RPMI8226 (cell line): Measurements from ENCODE around the gene AUP1.
"Not testable (repeated sequence)": the region's sequence is repeated elsewhere in the genome, so short reads cannot be mapped to it uniquely, and the experiment has no call there.

Source experiments
- DNase-seq: peaks from one replicate; pipeline ENCODE4 v3.0.0-alpha.2; 2015

Gene AUP1

DNA sequence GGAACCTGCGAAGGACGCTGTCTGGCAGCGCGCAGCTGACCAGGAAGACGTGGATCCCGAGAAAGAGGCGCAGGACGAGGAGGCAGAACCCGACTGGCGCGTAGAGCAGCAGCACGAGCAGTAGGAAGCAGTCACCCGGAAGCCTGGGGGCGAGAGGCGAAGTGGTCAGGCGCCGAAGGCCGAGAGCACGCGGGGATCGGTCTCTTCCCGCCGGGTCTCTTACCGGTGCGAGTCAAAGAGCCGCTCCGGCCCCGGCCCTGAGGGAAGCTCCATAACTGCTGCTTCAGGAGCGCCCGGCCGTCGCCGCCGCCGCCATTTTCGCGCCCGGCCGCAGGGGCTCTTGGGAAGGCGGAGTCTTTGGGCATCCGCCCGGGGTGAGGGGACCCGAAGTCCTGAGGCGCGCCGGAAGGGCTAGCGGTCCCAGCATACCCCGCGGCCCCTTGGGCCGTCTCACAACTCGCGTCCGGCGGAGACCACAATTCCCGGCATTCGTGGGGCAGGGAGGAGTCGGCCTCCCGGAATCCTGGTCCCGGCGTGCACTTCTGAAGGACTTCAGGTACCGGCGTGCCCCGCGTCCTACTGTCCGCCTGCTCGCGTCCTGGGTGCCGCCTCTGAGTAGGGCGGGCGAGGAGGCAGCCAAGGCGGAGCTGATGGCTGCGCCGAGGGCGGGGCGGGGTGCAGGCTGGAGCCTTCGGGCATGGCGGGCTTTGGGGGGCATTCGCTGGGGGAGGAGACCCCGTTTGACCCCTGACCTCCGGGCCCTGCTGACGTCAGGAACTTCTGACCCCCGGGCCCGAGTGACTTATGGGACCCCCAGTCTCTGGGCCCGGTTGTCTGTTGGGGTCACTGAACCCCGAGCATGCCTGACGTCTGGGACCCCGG lies at the start of gene AUP1, which contains the start of gene HTRA2:
Gene AUP1, minus strand, starts transcription at position 350 of the 882 bp plus-strand sequence. Its CDS starts 77 bp downstream, at position 273.
Gene HTRA2, plus strand, starts transcription at position 577 of the 882 bp plus-strand sequence. Its CDS starts 74 bp downstream, at position 651.
- peak; percentile 98 for DNase-seq

GRCh38 chr2:74578408-74578807 lies 48.9 kb upstream of the AUP1 start:
- no peak for DNase-seq

DNA sequence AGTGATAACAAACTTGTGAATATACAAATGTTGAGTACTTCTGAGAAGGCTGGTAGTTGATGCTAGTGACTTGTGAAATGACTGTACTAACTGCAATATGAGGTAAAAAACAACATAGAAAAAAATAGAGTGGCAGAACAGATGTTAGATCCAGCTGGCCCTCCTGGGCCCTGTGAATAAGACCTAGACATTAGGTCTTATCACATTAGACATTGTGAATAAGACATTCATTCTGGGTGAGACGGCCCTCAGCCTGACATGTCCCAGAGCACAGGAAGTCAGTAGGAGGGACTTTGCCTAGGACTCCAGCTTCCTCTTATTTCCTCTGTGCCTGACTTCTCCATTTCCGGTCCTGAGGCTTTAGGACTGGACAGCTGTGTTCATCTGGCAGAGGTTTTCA lies 47.9 kb upstream of the AUP1 start:
- DNase-seq, result no peak

DNA sequence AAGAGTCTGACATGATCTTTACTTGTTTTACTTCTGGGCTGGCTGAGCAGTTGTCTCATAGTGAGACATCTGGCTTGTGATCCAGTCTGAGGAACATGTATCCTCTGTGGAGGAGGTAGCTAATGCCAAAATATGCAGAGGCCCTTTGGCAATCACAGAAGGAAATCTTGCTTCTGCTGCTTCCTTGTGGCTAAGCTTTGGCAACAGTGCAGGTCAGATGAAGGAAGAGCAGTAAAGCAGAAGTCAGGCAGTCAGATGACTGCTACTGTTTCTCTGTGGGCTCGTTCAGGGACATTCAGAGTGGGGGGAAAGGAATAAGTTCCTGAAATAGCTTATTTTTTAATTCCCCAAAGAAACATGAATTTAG lies 47.3 kb upstream of the AUP1 start:
- DNase-seq, result no peak

DNA sequence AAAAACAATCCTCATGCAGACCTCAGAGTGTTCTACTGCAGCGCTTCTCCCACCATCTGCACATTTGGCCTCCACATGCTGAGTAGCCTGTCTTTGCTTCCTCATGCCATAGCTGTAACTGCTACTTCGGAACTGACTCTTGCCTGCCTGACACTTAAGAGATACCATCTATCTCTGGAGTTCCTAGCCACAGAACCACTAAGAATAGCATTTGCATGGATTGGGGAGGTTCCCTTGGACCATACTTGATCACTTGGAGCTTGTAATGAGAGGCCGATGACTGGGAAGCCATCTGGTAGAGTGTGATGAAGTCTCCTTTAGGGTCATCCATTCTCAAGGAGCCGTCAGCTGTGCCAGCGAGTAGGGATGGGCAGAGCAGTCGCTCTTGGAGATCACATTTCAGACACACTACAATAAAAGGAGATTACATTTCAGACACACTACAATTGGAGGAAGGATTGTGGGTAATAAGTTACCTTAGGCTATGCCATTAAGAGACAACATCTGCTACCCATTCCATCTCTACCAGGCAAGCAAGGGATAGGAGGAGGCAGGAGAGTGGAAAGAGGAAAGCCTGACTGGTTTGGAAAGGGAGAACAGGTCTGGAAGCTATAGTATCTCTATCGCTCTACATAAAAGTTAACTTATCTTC lies 46.8 kb upstream of the AUP1 start:
- DNase-seq, result no peak

GRCh38 chr2:74575320-74575719 lies 45.8 kb upstream of the AUP1 start:
- no peak for DNase-seq

DNA sequence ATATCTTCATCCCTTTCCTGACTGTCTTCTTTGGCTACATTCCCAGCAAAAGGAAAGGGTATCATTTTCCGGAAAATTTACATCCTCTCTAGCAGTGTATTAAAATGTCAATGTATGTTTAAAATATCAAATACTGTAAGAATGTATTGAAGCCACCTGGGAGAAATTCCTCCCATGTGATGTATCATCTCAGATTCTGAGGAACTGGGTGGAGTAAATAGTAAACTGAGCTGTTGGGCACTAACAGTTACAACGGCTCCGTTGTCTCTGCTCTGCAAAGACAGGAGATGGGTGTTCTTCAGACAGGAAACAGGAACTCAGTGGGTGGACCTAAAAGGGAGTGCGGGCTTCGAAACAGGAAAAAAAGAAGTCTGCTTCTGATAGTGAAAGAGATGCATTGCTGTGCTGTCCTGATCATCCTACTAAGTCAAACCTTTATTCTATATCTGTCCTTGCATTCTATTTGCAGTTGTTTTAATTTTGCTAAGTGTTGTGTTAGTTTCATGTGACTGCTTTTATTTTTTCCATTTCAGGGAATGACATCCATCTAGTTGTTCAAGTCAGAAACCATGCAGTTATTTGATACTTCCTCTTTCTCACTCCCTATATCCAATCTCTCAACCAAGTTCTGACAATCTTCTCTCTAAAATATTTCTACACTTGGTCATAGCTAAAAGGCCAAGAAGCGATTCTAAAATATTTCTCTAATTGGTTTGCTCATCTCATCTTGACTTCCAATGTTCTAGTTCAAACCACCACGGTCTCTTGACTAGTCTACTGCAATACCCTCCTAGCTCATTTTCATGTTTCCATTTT lies 44.4 kb upstream of the AUP1 start:
- peak; percentile 21 for DNase-seq

DNA sequence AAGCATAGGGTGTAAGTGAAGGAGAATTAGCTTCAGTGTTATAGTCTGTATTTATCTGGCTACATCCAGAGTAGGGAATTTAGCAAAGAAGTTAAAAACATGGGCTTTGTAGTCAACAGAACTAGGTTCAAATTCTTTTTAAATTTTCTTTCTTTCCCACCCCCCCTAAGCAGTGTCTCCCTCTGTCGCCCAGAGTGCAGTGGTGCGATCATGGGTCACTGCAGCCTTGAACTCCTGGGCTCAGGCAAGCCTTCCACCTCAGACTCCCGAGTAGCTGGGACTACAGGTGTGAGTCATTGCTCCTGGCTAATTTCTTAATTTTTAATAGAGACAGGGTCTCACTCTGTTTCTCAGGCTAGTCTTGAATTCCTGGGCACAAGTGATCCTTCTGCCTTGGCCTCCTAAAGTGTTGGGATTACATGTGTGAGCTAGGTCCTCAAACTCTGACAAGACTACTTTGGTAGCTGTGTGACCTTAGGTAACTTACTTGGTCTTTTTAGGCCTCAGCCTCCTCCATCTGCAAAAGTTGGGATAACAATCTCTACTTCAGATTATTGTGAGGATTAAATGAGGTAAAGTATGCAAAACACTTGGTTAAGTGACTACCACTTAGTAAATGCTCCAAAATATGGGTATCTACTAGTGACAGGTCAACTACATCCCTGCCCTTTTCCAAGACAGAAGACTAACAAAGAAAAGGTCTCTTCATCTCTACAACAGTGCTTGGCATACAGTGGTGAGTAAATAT lies 42.8 kb upstream of the AUP1 start:
- no peak for DNase-seq

GRCh38 chr2:74571058-74571457 lies 41.6 kb upstream of the AUP1 start:
- DNase-seq, result no peak

DNA sequence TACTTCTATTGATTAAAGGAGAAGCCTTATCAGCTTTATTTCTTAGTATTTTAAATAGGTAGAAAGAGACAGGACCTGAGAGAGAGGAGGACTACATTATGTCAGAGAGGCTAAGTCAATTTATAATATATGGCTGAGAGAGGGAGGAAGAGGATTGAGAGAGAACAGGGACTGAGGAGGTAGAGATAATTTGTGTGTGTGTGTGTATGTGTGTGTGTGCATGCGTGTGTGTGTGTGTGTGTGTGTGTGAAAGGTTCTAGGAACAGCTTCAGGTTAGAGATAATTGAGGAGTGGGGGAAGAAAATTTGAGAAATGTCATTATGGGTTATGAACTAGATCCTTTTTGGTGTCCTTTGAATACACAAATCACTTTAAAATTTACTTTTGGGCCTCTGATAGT lies 40.2 kb upstream of the AUP1 start:
- DNase-seq, result no peak

DNA sequence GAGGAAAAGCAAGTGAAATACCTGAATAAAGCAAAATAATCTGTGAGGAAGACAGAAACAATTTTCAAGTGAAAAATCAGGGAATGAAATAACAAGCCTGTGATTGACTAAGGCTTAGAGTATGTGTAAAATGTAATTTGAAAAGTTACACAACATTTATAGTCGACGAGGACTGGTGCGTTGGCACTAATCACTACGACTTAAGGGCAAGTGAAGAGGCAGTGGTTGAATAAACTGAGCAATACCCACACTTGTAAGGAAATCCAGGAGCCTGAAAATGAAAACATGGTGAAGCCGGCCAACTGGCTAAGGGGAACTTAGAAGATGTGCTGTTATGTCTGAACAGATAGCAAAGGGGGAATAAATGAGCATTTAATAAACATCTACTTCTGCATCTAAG lies 38.4 kb upstream of the AUP1 start:
- no peak for DNase-seq

GRCh38 chr2:74566754-74567085 lies 37.2 kb upstream of the AUP1 start:
- DNase-seq, result no peak

DNA sequence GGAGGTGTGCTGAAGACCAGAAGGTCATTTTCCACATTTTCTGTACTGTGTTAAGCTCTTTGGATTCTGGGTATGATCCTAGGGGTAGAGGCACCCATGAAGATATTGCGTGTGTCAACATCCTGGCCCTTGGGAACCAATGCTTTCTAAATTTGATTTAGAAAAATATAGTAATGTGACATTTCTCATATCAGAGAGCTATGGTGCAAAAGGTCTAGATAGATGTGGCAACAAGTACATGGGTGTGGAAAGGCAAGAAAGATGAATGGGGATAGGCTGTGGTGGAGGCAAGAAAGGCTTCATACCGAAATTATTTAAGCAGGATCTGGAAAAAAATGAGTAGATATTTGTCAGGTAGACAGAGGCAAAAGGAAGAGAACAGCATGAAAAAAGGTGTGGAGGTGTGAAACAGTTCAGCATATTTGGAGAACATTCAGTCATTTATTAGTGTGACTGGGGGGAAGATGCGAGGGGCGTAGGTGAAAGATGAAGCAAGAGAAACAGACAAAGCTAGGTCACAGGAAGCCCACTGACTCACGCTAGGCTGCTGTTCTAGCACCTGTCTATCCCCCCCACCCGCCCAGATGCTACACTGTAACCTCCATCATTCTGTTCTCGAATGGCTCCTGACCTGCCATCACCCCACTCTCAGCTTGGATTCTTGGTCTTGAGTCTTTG lies 36.7 kb upstream of the AUP1 start:
- DNase-seq, result no peak

- DNase-seq, result no peak
Observed at GRCh38 chr2:74564222-74564621, 34.7 kb upstream of the AUP1 start.

DNA sequence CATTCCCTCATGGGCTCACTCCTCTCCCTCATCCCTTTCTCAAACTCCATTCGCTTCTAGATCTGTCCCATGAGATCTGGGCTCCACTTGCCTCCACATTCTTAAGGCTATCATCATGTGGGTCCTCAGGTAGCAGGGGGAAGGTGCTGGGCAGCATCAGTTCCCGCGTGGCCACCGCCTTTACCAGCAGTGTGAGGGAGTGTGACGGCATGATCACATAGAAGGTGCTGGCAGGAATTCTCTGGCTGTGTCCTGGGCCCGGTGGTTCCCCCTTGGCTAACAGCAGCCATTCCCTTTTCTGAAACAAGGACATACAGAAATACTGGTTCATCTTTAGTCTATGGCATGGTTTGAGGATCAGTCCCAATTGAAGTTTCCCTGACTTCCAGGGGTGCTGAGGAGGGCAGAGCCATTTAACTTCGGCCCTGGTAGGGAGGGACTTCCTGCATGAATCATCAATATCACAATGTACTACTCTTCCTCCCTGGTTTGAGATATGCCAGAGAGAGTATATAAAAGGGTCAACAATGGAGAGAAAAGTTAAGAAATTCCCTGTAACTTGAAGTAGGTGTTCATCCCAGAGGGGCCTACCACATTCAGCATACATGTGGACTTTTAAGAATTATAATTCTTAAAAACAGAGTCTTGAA lies 32.7 kb upstream of the AUP1 start:
- no peak for DNase-seq

DNA sequence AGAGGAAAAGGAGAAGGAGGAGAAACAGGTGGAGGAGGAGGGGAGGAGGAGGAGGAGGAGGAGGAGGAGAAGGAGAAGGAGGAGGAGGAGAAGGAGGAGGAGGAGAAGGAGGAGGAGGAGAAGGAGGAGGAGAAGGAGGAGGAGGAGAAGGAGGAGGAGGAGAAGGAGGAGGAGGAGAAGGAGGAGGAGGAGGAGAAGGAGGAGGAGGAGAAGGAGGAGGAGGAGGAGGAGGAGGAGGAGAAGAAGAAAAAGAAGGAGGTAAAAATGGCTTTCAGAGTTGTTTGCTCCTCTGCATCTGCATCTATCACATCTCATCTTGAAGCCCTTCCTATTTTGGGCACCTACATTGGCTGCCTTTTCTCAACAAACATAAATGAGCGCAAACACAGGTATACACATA lies 31.5 kb upstream of the AUP1 start:
- DNase-seq, result not testable (repeated sequence)

GRCh38 chr2:74560591-74560990 lies 31.1 kb upstream of the AUP1 start:
- no peak for DNase-seq

DNA sequence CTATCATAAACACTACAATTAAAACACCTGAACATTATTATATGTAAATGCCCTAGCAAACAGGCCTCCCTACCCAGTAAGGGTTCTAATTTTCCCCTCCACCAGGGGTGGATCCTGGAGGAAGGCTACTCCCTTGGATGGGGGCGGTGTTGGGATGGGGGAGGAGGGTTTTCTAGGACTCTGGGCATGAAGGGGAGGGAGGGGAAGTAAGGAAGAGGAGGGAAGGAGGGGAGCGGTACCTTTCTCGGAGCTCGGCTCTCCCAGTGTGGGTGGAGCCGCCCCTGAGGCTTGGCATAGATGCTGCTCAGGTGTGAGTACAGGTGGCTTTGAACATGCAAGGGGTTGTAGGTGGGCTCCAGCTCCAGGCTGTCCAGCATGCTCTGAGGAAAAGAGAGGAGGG lies 30.4 kb upstream of the AUP1 start:
- no peak for DNase-seq

GRCh38 chr2:74558284-74559230 lies 29.1 kb upstream of the AUP1 start:
- peak; percentile 29 for DNase-seq

DNA sequence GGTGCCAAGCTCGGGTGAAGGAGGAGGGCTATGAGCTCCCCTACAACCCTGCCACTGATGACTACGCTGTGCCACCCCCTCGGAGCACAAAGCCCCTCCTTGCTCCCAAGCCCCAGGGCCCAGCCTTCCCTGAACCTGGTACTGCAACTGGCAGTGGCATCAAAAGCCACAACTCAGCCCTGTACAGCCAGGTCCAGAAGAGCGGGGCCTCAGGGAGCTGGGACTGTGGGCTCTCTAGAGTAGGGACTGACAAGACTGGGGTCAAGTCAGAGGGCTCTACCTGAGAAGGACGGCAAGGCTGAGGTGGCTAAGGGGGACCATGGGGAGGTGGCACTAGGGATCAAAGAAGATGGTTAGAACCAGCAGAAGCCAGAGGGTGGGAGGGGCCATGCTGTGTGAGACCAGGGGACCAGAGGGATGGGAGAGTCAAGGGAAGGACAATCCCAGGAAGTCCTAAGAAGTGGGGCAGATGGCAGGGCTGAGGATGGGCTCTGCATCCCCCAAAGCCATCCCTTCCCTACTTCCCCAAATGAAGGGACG lies 27.4 kb upstream of the AUP1 start:
- no peak for DNase-seq
